GM19455 (cell line): ENCODE data around the gene ANKRD40.

Source experiments
- ATAC-seq: cut with Tn5 transposase; IDR thresholded peaks from one replicate; pipeline ENCODE4 v1.9.1; 2021; ENCODE audit not compliant: unreplicated experiment

ANKRD40 gene

DNA sequence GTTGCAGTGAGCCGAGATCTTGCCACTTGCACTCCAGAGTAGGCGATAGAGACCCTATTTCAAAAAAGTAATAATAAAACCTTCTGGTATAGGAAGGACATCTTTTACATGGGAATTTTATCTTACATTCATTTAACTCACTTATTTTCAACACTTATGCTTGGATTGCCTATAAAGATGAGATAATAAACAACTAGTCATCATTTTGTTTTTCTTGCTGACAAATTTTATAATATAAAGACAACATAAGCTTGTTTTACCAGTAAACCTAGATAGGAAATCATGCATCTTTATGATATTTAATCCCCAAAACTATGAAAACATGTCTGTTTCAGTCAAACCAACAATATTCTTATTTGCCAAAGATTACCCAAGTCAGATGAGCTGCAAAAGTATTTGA, 56.1 kb downstream of the ANKRD40 start:
- ATAC-seq = no peak

GRCh38 chr17:50649042-50649908, 58.4 kb downstream of the ANKRD40 start:
- no peak for ATAC-seq

GRCh38 chr17:50647187-50647586, 60.5 kb downstream of the ANKRD40 start:
- no peak for ATAC-seq

- ATAC-seq = no peak
These were observed 61.7 kb downstream of the ANKRD40 start for GRCh38 chr17:50645748-50646682.
